DOHH2 (cell line): ENCODE results near the gene ALDH4A1.

ENCODE experiments used
- CTCF ChIP-seq: fragments of 200-600 bp; sonication (generic); IDR thresholded peaks from one replicate; pipeline ENCODE4 v1.5.1; 2014; ENCODE audit warnings: antibody characterized with exemption, mild to moderate bottlenecking, low read depth, low read length; ENCODE audit not compliant: poor library complexity, severe bottlenecking
- EZH2phosphoT487 ChIP-seq: fragments of 200-600 bp; sonication (generic); IDR thresholded peaks from 2 replicates; pipeline ENCODE4 v1.6.1; 2017; ENCODE audit warnings: borderline replicate concordance, mild to moderate bottlenecking, antibody characterized with exemption, low read length, moderate library complexity, mixed read lengths

- no peak for TF ChIP-seq CTCF
- TF ChIP-seq EZH2phosphoT487: no peak
These were observed 24.1 kb upstream of the ALDH4A1 start for GRCh38 chr1:18926315-18927081.
